22Rv1 (cell line): ENCODE measurements around the gene NCOA6.

Source experiments
- CTCF ChIP-seq: fragments of 450-650 bp; IDR thresholded peaks from 2 replicates; pipeline ENCODE4 v1.5.1; 2017; ENCODE audit warnings: mild to moderate bottlenecking
- ZFX ChIP-seq: fragments of 450-650 bp; IDR thresholded peaks from 2 replicates; pipeline ENCODE4 v1.6.1; 2017; ENCODE audit warnings: antibody characterized with exemption, borderline replicate concordance

- no peak for TF ChIP-seq CTCF
- TF ChIP-seq ZFX: no peak
These were observed 96.0 kb downstream of the NCOA6 start for GRCh38 chr20:34729416-34729815.
